ENCODE measurements around the gene LRRFIP2.

DNA sequence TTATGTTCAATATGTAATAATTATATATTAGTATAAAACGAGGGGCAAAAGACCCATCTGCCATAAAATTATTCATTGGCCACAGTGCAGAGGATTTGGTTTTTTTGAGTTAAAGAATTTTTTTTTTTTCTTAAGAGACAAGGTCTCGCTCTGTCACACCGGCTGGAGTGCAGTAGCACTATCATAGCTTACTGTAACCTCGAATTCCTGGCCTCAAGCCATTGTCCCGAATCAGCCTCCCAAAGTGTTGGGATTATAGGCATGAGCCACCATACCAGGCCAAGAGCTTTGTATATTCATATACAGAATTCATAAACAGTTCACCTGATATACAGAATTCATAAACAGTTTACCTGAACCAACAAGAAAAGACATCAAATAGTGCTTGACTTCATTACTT is 20.2 kb upstream of the LRRFIP2 start:
- TF ChIP-seq, protein P1, sequence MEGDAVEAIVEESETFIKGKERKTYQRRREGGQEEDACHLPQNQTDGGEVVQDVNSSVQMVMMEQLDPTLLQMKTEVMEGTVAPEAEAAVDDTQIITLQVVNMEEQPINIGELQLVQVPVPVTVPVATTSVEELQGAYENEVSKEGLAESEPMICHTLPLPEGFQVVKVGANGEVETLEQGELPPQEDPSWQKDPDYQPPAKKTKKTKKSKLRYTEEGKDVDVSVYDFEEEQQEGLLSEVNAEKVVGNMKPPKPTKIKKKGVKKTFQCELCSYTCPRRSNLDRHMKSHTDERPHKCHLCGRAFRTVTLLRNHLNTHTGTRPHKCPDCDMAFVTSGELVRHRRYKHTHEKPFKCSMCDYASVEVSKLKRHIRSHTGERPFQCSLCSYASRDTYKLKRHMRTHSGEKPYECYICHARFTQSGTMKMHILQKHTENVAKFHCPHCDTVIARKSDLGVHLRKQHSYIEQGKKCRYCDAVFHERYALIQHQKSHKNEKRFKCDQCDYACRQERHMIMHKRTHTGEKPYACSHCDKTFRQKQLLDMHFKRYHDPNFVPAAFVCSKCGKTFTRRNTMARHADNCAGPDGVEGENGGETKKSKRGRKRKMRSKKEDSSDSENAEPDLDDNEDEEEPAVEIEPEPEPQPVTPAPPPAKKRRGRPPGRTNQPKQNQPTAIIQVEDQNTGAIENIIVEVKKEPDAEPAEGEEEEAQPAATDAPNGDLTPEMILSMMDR (IDR thresholded peaks at IDR 0.05; ENCODE audit: poor library complexity): no peak
- no peak for TF ChIP-seq EZH2 (IDR thresholded peaks at IDR 0.05; ENCODE audit: borderline replicate concordance)
